Calu3 (cell line): ENCODE results near the gene SLC6A20. TPM values are rescaled to one million over a fixed set of nuclear protein-coding genes. Genes with fewer than 3 reads are reported as not detected.

Source experiments
- BruUV-seq: library from RNA; stranded (reverse); fragments of 400-500 nt; replicated peaks from 2 replicates; lab custom pipeline; 2021; lab: Mats Ljungman, UMichigan
- CTCF ChIA-PET: fragments of 300-600 bp; sonication (Branson Sonifier 250); formaldehyde crosslinking; loops from one replicate; lab custom pipeline; 2022; ENCODE audit warnings: antibody characterized with exemption; lab: Charles Lee
- DNase-seq: peaks from one replicate; pipeline ENCODE4 v3.0.0; 2022
- H3K27ac Mint-ChIP-seq: one replicate; pipeline ENCODE4 v1.8.0; 2022; ENCODE audit warnings: mixed read lengths; ENCODE audit not compliant: unreplicated experiment
- H3K27me3 Mint-ChIP-seq: one replicate; pipeline ENCODE4 v1.8.0; 2022; ENCODE audit warnings: mixed read lengths; ENCODE audit not compliant: unreplicated experiment
- H3K36me3 Mint-ChIP-seq: one replicate; pipeline ENCODE4 v1.8.0; 2022; ENCODE audit warnings: mild to moderate bottlenecking, moderate library complexity, mixed read lengths; ENCODE audit not compliant: insufficient read depth, unreplicated experiment
- H3K4me1 Mint-ChIP-seq: one replicate; pipeline ENCODE4 v1.8.0; 2022; ENCODE audit warnings: mild to moderate bottlenecking, low read depth, mixed read lengths; ENCODE audit not compliant: unreplicated experiment
- H3K4me3 Mint-ChIP-seq: one replicate; pipeline ENCODE4 v1.8.0; 2022; ENCODE audit warnings: mild to moderate bottlenecking, low read depth, moderate library complexity, mixed read lengths; ENCODE audit not compliant: unreplicated experiment
- H3K9me3 Mint-ChIP-seq: one replicate; pipeline ENCODE4 v1.8.0; 2022; ENCODE audit warnings: low read depth, mixed read lengths; ENCODE audit not compliant: unreplicated experiment
- intact Hi-C: fragments of 100-400 bp; cut with micrococcal nuclease; formaldehyde crosslinking; loops from one replicate; pipeline ENCODE4 v1.10.0; 2022; ENCODE audit not compliant: unreplicated experiment
- total RNA-seq: library from RNA; stranded (reverse); gene quantifications from 2 replicates; pipeline ENCODE4 v1.2.3, GENCODE V29; 2022
- TF ChIP-seq, protein P1 (sequence below): fragments of 200-600 bp; IDR thresholded peaks from one replicate; pipeline ENCODE4 v1.8.0; 2022; ENCODE audit warnings: antibody characterized with exemption; ENCODE audit not compliant: unreplicated experiment

The SLC6A20 gene
- total RNA-seq, 1 experiment from 2014 or later: 2.1 TPM

DNA sequence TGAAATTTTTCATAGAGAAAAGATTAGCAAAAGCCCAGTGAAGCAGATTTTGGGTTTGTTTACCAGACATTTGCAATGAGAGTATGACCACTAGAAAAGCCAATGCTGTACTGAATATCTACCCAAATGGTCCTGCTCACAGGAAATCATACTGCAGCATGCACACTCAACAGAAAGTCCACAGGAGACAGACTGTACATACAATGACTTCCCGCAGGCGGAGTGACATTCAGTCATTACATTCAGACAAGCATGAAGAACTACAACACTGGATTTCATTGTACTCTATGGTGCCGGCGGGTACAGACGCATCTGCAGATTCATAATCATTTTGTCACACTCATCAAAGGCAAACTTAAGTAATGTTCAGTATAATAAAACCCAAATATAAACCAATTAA lies 33.8 kb upstream of the SLC6A20 start:
- TF ChIP-seq, protein P1, sequence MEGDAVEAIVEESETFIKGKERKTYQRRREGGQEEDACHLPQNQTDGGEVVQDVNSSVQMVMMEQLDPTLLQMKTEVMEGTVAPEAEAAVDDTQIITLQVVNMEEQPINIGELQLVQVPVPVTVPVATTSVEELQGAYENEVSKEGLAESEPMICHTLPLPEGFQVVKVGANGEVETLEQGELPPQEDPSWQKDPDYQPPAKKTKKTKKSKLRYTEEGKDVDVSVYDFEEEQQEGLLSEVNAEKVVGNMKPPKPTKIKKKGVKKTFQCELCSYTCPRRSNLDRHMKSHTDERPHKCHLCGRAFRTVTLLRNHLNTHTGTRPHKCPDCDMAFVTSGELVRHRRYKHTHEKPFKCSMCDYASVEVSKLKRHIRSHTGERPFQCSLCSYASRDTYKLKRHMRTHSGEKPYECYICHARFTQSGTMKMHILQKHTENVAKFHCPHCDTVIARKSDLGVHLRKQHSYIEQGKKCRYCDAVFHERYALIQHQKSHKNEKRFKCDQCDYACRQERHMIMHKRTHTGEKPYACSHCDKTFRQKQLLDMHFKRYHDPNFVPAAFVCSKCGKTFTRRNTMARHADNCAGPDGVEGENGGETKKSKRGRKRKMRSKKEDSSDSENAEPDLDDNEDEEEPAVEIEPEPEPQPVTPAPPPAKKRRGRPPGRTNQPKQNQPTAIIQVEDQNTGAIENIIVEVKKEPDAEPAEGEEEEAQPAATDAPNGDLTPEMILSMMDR: no peak
- H3K27me3 Mint-ChIP-seq: no peaks in the 10 kb centered on the region
- CTCF ChIA-PET: interaction anchor here (0.6 kb wide), 1 partner anchor 69 kb away, joined by 3 read pairs; no protein-coding TSS in a partner anchor
- H3K27ac Mint-ChIP-seq: no peak overlapping the region
- H3K9me3 Mint-ChIP-seq: no peaks in the 10 kb centered on the region
- intact Hi-C loops: no loop called here
- no TSS peak for BruUV-seq
- DNase-seq: no peak
- peaks cover 11% of the 10 kb centered on the region for H3K36me3 Mint-ChIP-seq
- no peak overlapping the region for H3K4me3 Mint-ChIP-seq
- no peaks in the 10 kb centered on the region for H3K4me1 Mint-ChIP-seq

DNA sequence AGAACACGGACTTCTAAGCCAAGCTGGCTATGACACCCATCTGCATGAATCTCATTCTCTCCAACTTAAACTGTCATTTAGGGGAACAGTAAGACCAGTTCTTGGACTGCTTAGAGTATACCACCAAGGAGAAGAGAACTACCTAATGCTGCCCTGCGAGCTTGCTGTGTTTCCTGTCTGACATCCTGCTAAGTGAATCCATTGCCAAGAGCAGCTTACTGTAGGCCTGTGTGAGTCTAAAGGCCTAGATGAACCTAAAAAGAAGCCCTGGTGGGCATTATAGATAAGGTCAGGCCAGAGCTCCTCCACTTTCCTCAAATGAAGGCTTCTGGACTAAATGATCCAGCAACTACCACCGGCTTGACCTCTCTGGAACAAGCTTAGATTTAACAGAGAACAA lies 30.6 kb upstream of the SLC6A20 start:
- Mint-ChIP-seq H3K4me1 (no peaks in the 10 kb centered on the region), H3K36me3 (peaks cover 4% of the 10 kb centered on the region), H3K4me3 (no peak overlapping the region), H3K27ac (no peak overlapping the region), H3K9me3 (no peaks in the 10 kb centered on the region), H3K27me3 (no peaks in the 10 kb centered on the region)
- CTCF ChIA-PET: interaction anchor here (0.6 kb wide), 1 partner anchor 15 kb away, joined by 3 read pairs; the partner anchor contains the start of gene LZTFL1
- TF ChIP-seq, protein P1: no peak
- no peak for DNase-seq
- no TSS peak for BruUV-seq
- intact Hi-C loops: no loop called here

DNA sequence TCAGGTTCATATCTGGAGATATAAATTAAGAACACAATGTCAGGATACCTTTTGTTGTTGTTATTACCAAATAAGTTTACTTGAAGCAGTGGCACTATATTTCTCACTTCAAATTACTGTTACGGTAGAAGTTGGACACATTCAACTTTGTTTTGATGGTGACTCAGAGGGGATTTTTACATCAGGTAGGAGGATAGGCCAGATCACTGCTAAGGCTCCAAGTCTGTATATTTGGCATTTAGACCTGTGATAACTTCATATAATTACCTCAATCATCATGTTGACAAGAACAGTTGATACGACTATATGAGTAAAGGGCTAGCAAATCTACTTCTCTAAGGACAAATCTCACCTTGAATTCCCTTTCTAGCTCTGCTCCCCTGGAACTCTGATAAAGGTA lies 30.0 kb upstream of the SLC6A20 start:
- TF ChIP-seq, protein P1: no peak
- Mint-ChIP-seq H3K27me3 (no peaks in the 10 kb centered on the region), H3K27ac (no peak overlapping the region), H3K36me3 (peaks cover 8% of the 10 kb centered on the region), H3K4me3 (no peak overlapping the region), H3K4me1 (no peaks in the 10 kb centered on the region), H3K9me3 (no peaks in the 10 kb centered on the region)
- CTCF ChIA-PET: interaction anchor here (0.6 kb wide), 1 partner anchor 16 kb away, joined by 3 read pairs; the partner anchor contains the start of gene LZTFL1
- no peak for DNase-seq
- no TSS peak for BruUV-seq
- intact Hi-C loops: no loop called here

DNA sequence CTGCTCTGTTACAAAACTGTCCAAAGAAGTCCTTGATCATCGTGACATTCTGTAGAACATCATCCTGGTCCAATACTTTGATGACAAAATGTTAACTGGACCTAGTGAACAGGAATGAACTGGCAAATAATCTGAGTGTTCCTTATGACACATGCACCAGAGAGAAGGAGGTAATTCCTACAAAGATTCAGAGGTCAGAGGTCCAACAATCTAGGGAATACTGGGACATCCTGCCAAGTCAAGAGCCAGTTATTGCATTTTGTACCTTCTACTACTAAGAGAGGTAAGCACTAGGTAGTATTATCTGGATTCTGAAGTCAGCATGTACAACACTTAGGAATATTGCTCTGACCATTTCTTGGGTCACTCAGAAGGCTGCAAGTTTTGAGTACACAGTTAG lies 24.8 kb upstream of the SLC6A20 start:
- Mint-ChIP-seq H3K27ac (no peak overlapping the region), H3K4me3 (no peak overlapping the region), H3K9me3 (no peaks in the 10 kb centered on the region), H3K36me3 (peaks cover 12% of the 10 kb centered on the region), H3K4me1 (peaks cover 21% of the 10 kb centered on the region), H3K27me3 (no peaks in the 10 kb centered on the region)
- intact Hi-C loops: no loop called here
- TF ChIP-seq, protein P1: no peak
- CTCF ChIA-PET: interaction anchor here (0.6 to 0.7 kb wide), 2 partner anchors 15 to 151 kb away, joined by 3 to 4 read pairs; no protein-coding TSS in a partner anchor
- DNase-seq: no peak
- no TSS peak for BruUV-seq
